Measurements from ENCODE around the gene CD19.

The CD19 gene

DNA sequence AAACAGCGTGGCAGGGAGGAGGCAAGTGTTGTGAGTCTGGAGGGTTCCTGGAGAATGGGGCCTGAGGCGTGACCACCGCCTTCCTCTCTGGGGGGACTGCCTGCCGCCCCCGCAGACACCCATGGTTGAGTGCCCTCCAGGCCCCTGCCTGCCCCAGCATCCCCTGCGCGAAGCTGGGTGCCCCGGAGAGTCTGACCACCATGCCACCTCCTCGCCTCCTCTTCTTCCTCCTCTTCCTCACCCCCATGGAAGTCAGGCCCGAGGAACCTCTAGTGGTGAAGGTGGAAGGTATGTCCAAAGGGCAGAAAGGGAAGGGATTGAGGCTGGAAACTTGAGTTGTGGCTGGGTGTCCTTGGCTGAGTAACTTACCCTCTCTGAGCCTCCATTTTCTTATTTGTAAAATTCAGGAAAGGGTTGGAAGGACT, at the start of gene CD19:
Gene CD19, plus strand, starts transcription at position 171 of the 425 bp plus-strand sequence. Its CDS starts 30 bp downstream, at position 201.
- TF ChIP-seq, protein P1, sequence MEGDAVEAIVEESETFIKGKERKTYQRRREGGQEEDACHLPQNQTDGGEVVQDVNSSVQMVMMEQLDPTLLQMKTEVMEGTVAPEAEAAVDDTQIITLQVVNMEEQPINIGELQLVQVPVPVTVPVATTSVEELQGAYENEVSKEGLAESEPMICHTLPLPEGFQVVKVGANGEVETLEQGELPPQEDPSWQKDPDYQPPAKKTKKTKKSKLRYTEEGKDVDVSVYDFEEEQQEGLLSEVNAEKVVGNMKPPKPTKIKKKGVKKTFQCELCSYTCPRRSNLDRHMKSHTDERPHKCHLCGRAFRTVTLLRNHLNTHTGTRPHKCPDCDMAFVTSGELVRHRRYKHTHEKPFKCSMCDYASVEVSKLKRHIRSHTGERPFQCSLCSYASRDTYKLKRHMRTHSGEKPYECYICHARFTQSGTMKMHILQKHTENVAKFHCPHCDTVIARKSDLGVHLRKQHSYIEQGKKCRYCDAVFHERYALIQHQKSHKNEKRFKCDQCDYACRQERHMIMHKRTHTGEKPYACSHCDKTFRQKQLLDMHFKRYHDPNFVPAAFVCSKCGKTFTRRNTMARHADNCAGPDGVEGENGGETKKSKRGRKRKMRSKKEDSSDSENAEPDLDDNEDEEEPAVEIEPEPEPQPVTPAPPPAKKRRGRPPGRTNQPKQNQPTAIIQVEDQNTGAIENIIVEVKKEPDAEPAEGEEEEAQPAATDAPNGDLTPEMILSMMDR (IDR thresholded peaks at IDR 0.05), result no peak

DNA sequence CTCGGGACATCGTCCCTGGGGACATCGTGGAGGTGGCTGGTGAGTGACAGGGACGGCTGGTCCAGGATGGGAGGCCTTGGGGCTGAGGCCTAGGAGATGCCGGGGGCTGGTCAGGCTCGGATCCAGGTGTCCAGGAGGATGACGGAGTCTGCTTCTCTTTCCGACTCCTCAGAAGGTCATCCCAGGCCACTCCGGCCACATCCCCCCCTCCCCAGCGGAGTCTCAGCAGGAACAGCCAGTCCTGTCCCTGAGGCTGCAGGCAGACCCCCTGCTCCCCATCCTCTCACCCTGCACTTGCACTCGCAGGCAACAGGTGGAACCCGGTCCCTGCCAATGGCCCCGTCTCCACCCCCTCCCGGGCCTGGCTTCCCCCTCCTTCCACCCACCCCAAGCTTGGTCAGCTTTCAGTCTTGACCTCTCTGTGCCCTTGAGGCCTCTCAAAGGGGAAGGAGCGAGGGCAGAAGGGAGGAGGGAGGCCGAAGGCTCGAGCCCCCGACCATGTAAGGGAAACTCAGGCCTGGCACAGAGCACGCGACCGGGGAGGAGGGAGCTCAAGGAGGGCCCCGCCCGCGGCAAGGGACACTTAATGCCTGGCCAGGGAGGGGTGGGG, 49.1 kb upstream of the CD19 start:
- TF ChIP-seq, protein P1 (IDR thresholded peaks at IDR 0.05), result no peak

DNA sequence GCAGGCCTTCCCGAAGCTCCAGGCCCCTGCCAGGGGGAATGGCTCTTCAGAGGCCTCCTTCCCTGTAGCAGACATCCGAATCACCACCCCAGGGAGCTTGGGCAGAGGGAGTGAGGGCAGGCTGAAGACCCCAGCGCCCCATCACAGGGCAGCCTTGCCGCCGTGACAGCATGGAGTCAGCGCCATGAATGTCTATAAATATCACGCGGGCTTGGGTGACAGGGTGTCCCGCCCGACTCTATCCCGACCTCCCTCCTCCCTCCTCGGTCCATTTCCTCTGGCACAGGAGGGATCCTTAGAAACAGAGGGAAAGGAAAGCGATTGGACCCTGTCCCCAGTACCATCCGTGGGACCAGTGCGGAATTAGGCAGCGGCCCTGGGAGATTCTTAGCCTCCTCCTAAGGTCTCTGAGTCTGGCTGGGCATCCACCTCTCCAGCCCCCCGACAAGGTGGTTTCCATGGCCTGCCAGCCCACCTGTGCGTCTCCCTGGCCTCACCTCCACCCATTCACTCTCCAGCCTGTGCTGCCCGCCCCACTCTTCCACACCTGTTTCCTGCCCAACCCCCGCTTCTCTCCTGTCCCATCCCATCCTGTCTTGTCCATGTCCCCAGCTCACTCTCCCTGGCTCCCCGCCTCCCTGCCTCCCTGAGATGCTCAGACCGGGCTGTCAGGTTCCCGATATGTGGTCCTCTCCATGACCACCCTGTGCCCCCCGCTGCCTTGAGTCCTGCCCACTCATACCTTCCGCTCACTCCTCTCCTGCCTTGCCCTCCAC, 48.4 kb upstream of the CD19 start:
- TF ChIP-seq, protein P1 (IDR thresholded peaks at IDR 0.05), result no peak

DNA sequence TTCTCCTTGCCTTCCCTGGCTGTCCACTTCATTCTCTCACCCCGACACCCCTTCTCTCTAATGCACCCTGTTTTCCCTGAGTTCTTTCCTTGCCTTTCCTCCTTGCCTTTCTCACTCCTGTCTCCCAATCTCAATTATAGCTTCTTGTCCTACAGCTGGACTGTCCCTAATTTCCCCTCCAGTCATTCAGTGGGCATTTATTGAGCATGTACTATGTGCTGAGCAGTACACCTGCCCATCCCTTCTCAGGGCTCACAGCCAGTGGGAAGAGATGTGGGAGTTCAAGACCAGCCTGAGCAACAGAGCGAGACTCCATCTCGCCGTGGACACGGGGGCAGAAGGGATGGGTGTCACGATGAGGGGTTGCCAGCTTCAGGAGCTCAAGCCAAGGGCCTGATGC, 47.7 kb upstream of the CD19 start:
- TF ChIP-seq, protein P1 (IDR thresholded peaks at IDR 0.05), result no peak

DNA sequence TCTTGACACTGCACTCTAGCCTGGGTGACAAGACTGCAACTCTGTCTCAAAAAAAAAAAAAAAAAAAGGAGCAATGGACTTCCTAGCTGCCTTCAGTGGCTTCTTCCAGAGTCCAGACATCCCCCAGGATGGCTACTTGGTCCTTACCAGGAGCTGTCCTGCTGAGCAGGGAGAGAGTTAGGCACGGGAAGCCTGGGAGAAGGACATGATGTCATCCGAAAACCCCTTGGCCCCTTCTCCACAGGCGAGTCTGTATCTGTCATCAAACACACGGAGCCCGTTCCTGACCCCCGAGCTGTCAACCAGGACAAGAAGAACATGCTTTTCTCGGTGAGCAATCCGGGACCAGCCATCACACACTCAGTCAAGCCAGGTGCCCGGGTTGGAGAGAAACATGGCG, 44.8 kb upstream of the CD19 start:
- TF ChIP-seq, protein P1 (IDR thresholded peaks at IDR 0.05), result no peak

DNA sequence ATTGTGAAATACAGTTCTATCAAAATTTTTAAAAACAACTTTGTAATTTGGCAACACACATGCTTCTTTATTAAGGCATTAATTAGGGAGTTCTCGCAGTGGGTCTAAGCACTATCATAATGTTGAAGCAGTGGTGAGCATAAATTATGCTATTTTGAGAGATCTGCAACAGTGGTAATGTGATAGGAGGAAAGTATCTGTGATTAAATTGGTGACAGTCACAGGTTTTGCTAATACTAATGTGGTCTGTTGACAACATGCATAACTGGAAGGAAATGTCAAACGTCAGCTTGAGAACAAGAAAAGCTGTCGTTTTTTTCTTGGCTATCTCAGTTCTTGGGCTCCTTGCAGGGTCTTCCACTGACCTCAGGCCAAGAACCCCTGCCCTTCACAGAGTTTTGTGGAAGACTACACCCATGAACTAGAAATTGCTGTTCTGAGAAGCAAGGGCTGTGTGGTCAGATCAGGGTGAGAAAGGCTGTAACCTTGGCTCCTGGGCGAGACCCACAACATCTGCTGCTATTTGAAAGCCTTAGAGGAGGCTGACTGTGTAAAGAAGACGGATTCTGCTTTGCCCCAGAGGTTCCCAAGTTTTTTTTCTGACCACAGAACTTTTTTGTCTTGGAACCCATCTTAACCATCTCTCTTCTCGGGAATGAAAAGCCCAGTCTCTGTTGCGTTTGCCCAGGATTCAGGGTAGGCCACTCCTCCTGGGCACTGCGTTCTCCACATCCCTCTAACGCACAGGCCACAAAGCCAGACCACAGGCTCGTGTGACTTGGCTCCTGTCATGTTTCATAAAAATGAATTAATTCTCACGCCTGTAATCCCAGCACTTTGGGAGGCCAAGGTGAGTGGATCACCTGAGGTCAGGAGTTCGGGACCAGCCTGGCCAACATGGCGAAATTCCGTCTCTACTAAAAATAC, 39.5 kb upstream of the CD19 start:
- TF ChIP-seq, protein P1 (IDR thresholded peaks at IDR 0.05), result no peak

DNA sequence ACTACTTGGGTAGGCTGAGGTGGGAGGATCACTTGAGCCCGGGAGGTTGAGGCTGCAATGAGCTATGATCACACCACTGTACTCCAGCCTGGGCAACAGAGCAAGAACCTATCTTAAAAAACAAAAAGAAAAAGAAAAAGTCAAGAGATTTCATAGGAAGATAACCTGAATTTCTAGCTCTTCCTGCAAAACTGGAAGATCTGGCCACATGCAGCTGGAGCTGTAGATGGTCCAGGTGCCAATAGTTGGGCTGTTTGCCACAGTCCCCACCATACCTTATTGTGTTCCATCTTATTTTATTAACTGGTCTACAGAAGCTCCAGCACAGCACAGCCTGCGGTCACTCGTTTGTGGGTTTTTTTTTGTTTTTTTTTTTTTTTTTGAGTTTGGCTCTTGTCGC, 38.5 kb upstream of the CD19 start:
- TF ChIP-seq, protein P1 (IDR thresholded peaks at IDR 0.05), result no peak

Data from LNCAP (cell line).